Thyroid gland (tissue), 4 donors: ENCODE measurements around the gene SLC9A8.

Experiments
- POLR2A ChIP-seq, 2 donors: fragments of 450-650 bp; IDR thresholded peaks; one replicate each; pipeline ENCODE4 v1.6.1; 2017; ENCODE audit warnings: antibody characterized with exemption in 2 of 2, mild to moderate bottlenecking in 2 of 2, moderate library complexity in 1 of 2
- TF ChIP-seq, protein P1 (sequence below), 6 experiments: fragments of 200-600 bp in 3 of 6; fragments of 450-650 bp in 3 of 6; sonication (generic) in 3 of 6; IDR thresholded peaks; one replicate each; pipeline ENCODE4 v1.5.1; 2016 to 2019; ENCODE audit warnings: antibody characterized with exemption in 6 of 6, mild to moderate bottlenecking in 2 of 6, inconsistent platforms in 1 of 6, moderate library complexity in 1 of 6

DNA sequence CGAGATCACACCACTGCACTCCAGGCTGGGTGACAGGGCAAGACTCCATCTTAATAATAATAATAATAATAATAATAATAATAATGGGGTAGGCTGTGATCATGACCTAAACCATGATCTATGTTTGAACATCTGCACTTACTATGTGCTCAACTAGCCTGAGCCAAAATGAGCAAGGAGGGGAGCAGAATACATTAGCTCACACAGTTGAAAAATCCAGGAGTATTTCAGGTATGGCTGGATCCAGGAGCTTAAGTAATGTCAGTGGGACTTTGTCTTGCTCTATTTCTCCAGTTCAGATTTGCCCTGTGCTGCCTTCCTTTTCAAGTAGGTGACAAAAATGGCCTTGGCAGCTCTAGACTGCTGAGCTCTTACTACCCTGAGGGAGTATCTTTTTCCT is 32.7 kb upstream of the SLC9A8 start:
- TF ChIP-seq, protein P1, sequence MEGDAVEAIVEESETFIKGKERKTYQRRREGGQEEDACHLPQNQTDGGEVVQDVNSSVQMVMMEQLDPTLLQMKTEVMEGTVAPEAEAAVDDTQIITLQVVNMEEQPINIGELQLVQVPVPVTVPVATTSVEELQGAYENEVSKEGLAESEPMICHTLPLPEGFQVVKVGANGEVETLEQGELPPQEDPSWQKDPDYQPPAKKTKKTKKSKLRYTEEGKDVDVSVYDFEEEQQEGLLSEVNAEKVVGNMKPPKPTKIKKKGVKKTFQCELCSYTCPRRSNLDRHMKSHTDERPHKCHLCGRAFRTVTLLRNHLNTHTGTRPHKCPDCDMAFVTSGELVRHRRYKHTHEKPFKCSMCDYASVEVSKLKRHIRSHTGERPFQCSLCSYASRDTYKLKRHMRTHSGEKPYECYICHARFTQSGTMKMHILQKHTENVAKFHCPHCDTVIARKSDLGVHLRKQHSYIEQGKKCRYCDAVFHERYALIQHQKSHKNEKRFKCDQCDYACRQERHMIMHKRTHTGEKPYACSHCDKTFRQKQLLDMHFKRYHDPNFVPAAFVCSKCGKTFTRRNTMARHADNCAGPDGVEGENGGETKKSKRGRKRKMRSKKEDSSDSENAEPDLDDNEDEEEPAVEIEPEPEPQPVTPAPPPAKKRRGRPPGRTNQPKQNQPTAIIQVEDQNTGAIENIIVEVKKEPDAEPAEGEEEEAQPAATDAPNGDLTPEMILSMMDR (IDR thresholded peaks at IDR 0.05) = no peak
- no peak for TF ChIP-seq POLR2A (IDR thresholded peaks at IDR 0.05)
